ENCODE results near the gene GRIP1.

The GRIP1 gene

DNA sequence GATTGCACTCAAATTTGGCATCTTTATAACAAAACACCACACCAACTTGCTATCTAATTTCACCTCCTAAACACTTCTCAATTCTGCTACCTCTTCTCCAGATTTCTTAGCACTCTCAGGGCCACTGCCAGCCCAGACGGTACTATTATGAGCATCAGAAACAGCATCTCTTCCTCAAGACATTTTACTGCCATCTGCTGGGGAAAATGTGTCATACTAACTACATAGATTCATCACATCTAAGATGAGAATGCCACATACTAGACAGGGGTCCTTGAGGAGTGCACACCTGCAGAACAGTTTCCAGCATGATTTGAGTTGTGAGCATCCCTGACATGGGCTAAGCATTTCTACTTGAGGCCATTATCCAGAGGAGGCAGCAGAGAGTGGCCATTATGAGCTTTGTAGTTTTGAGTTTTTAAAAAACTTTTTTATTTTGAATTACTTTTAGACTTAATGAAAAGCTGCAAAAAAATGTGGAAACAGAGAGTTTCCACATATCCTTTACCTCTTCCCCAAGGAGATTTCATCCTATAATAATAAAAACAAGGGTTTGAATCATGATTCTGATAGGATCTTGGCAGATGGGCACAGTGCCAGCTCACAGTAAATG, 15.1 kb upstream of the GRIP1 start:
- peak in 1 of 3 experiments; percentile 13 for DNase-seq (ENCODE audit: low read depth in 3 of 3)

DNA sequence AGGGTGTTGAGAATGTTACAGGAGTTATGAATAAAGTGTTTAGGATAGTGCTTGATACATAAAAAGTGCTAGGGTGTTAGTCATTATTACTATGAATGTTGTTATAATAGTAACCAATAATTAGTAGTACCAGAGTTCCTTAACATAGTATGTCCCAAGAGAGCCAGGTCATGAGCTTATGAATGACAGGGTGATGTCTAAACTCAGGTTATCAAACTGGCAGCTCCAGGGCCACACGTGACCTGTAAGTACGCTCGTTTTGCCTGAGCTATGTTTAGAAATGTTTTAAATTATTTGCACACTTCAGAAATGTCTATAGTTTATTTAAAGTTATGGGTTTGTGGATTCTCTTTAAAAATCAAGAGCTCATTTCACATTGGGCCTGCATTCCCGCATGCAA, 14.1 kb upstream of the GRIP1 start:
- DNase-seq (ENCODE audit: low read depth in 3 of 3), result no peak

DNA sequence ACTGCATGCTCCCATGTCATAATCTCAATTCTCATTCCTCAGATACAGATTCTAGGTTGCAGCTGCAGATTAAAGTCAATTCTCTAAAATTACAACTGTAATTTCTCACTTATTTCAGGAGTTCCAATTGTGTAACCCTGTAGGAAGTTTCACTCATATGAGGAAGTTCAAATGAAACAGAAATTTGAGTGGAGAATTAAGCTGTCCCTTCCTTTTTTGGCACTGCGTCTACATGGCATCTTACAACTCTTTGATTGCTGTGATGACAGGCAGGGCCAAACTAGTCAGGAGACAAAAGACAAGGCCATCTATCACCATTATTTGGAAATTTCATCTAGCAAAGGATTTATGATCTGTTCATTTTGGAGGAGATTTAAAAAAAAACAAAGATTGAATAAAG, 13.3 kb upstream of the GRIP1 start:
- DNase-seq (ENCODE audit: low read depth in 3 of 3), result no peak

DNA sequence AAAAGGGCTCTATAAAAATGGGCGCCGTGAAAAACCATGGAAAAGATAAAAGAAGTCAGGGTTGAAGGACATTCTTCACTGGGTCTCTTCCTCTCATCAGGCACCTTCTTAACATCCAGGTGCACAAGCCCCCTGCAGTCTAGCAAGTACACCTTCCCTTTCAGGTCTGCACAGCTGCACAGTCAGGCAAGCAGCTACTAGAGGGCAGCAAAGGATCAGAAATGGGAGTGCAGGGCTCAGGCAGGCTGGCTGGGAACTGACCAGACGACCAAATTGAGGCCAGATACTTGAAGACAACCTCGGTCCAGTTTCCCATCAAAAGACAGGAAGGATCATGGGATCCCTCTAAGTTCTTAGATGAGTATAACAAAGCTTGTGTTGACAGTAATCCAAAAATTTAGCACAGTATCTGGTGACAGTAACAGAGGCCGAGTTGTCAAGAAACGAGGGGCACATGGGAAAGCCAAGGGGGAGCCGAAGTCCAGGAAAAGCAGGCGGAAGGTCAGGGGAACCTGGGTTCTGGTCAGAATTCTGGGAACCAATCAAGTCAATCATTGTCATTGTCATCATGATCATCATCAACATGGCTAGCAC, 10.1 kb upstream of the GRIP1 start:
- peak in 1 of 3 experiments; percentile 11 for DNase-seq (ENCODE audit: low read depth in 3 of 3)

DNA sequence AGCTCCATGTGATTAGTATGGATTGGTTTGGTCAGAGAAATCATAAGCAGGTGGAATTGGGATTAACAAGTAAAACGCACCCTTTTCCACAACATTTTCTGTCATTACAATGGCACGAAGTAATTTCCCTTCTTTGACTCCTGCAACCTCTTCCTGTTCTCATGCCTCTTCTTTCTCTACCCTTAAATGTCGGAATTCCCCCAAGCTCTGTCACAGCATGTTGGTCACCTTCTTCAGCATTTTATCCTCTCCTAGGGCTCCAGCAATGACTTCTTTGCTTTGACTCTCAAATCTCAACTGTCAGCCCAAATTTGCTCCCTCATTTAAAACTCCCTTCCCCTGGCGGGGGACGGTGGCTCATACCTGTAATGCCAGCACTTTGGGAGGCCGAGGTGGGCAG, 5.3 kb upstream of the GRIP1 start:
- DNase-seq (ENCODE audit: low read depth in 3 of 3), result no peak

DNA sequence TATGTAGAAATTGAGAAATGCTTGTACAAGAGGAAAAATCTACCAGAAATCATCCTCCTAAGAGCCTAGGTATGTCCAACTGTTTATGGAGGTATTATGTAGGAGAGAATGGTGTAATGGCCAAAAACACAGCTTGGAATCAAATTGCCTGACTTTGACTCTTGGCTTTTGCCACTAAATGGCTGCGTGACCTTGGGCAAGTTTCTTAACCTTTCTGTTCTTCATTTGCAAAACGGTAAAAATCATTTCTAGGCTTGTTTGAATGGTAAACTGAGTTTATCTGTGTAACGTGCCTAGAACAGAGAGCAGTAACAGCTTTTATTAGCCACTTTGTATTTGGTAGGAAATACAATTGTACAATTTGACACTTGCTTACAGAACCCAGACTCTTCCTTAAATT, 4.9 kb upstream of the GRIP1 start:
- DNase-seq (ENCODE audit: low read depth in 3 of 3), result no peak

DNA sequence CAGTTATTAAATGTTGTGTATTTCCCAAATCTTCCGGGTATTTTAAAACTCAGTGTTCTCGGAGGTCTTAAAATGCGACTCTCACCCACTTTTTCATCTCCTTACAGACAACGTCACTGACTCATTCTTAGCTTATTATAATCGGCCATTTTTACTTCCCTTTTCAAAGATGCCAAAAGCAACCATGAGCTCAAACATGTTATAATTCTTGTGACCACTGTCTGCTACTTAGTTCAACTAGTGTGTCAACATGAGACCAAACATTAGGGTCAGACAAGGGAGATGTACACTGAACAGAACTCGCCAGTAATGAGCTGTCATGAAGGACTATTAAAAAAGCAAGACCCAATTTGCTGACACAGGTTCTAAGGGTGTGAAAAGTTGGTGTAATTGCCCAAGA, 4.2 kb upstream of the GRIP1 start:
- no peak for DNase-seq (ENCODE audit: low read depth in 3 of 3)

DNA sequence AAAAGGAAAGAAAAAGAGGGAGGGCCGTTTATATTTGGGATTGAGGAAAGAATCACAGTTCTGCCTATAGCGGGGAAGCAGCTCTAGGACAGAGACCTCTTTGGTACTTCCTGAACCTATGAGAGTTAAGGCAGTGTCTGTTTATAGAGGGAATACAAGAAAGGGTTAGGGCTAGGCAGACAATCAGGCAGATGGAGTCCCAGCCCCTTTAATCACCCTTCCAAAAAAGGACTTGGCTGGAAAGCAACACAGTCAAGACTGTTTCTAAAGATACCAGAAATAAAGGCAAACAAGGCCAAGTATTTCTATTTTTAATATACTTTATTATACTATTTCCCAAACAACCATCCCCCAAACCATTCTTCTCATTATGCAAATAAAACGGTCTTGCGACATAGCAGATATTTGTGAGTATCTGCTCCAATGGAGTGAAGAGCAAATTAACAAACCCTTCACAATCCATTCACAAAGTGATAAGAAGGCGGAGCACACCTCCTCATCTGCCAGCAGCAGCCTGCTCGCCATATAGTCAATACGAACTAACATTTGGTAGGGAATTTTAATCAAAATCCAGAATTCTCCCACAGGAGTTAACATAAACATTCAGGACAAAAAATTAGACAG, 697 bp upstream of the GRIP1 start:
- DNase-seq (ENCODE audit: low read depth in 3 of 3), result no peak

DNA sequence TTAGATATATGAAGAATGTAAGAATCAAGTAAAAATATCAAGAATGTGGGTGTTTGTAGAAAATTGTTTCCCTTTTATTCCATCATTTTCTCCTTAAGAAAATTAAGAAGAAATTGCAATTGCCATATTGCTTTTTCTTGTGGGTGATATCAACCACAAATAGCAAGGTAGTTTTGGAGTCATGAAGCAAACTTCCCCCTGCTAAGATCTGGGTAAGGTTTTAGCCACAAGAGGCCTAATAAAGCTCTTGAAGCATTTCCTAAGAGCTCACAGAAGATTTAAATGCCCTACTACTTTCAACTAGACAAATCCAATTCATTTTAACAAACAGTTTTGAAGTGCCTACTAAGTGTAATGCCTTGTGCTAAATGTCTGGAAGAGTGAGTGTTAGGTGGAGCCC, 2.6 kb downstream of the GRIP1 start:
- no peak for DNase-seq (ENCODE audit: low read depth in 3 of 3)

DNA sequence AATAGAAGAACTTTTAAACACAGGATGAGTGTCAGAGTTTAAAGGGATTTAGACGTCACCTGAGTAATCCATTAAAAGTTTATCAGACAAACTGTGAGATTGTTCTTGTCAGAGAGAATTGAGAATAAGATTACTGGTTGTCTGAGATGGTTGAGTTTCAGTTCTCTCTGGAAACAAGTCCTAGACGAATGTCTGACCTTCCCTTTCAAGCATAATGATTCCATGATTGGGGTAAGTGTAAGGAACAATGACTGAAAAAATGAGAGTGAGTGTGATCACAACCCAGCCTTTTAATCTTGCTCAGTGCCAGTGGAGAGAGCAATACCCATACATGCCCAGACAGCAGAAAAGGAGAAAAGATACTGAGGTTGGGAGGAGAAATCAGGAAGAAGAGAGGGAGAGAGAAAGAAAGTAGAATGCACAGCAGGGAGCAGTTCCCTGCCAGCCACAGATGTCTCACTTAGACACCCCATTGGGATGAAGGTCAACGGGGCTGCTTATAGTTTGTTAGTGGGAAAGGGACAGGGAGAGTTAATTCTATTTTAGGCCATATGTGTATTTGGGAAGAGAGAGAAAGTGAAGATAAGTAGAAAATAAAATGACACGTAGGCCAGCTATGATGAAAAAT, 4.3 kb downstream of the GRIP1 start:
- no peak for DNase-seq (ENCODE audit: low read depth in 3 of 3)

DNA sequence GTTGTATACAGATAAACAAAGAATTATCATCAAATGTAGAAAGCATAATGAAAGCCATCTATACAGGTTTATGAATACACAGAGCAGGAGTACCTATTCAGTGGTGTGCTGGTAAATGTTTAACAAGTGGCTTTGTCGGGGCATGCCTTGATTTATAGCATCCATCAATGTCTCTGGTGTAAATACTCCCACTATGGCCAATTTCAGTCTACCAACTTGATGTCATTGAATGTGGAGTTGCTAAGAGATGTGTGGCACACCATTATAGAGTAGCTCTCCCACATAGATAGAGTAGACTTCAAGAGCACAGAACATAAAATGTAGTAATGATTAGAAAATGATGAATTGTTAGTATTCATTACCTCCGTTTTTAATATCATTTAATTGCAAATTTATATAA, 9.3 kb downstream of the GRIP1 start:
- DNase-seq (ENCODE audit: low read depth in 3 of 3), result no peak

DNA sequence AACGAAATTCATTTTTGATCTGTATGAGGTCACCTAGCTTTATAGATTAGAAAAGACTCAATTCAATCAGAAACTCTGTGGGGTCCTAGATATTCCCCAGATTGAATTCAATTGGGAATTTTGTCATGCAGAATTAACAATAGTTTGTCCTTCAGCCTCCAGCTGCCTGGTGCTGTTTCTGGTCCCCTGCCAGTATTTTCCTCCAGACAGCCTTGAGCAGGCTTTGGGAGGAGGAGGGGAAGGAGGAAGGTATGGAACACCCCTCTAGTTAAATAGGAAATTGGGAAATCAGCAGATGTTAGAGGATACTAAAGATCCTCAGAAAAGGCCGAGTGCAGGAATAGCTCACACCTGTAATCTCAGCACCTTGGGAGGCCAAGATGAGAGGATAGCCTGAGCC, 10.6 kb downstream of the GRIP1 start:
- no peak for DNase-seq (ENCODE audit: low read depth in 3 of 3)

DNA sequence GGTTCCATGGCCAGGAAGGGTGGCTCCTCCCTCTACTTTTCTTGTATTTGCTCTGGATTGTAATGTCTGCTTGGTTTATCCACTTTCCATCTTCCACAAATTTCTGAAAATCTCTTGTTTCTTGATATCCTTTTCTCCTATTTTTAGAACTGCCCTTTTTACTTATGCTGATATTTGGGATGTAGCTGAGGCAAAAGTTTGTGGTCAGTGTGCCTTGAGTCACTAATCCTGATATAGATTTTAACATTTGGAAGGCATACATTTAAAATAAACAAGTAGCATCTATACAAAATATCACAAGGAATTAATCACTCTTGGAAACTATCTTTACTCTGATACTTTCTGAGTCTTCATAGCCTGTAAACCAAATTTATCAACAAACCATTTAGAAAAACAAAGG, 11.0 kb downstream of the GRIP1 start:
- no peak for DNase-seq (ENCODE audit: low read depth in 3 of 3)

DNA sequence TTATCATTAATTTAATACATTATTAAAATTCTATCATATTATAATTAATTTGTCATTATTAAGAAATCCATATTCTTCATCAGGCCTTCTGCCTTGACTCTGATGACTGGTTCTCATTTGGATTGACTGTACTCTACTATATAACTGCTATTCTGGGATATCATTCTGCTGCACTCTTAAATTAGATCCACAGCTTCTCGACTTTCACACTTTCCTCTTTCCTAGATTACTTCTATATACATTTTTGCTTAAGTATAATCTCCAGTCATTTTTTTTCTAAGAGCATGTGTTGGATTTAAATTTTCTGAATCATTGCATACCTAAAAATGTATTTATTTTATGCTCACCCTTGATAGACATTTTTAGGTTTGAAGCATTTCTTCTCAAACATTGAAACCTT, 12.4 kb downstream of the GRIP1 start:
- DNase-seq (ENCODE audit: low read depth in 3 of 3), result no peak

DNA sequence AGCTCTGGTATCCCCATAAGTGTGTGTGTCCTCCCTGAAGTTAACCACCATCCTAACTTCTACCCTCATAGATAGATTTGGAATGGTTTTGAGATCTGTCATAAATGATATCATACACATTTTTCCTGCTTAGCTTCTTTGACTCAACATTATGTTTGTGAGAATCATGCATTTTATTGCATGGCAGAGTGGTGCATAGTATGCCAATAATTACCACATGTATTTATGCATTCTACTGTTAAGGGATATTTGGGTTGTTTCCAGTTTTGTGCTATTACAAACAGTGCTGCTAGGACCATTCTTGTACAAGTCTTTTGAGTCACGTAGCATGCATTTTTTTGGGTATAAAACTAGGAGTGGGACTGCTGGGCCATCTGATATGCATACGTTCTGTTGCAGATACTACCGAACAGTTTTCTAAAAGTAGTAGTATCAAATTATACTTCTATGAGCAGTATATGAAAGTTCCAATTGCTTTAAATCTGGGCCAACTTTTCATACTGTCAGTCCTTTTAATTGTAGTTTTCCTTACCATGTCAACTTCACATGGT, 13.4 kb downstream of the GRIP1 start:
- DNase-seq (ENCODE audit: low read depth in 3 of 3), result no peak

DNA sequence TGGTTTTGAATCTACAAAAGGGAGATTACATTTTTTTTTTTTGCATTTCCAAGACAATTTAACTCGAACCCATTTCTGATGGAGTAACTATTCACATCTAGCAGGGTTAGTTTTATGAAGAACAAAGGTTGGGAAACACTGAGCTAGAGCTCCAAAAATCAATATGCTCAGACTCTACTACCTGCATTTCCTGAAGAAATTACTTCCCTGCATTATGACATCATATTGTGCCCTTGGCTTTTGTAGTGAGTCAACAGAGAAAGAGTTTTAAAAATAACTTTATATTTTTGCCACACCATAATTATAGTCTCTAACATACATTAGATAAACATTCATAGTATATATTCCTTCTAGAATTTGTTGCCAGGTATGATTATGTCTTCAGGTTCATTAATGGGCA, 14.8 kb downstream of the GRIP1 start:
- no peak for DNase-seq (ENCODE audit: low read depth in 3 of 3)

DNA sequence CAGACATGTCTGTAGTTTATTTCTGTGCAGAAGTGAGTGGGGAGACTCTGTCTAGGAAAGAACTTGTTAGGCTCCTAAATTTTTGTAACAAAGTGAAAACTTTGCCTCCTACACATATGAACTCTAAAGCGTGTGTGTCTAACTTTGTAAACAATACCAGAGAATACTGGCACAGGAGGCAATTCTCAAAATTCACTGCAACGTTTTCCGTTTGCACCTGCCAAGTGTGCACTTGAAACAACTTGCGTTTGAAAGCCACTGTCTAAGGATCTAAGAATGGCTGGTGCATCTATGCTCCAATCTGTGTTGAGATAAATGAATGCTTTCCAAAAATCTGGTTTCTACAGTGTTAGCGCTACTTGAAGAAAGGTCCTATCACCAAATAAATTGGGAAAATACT, 15.3 kb downstream of the GRIP1 start:
- DNase-seq (ENCODE audit: low read depth in 3 of 3), result no peak

DNA sequence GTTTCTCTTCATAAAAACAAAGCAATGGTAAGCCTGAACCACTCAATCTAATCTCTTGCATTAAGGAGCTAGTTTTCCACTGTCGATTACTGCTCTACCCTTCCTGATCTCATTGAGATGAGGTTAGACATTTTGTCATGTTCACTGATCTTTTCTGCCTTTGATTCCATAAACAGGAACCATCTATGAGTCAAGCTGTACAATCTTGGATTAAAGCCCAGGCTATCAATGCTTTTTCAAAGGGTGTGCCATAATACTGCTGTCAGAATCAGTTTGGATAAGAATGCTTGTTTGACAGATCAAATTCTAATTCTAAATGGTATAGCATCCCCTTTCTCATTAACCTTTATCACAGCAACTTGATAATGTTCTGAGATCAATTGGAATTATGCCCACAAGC, 16.1 kb downstream of the GRIP1 start:
- no peak for DNase-seq (ENCODE audit: low read depth in 3 of 3)

DNA sequence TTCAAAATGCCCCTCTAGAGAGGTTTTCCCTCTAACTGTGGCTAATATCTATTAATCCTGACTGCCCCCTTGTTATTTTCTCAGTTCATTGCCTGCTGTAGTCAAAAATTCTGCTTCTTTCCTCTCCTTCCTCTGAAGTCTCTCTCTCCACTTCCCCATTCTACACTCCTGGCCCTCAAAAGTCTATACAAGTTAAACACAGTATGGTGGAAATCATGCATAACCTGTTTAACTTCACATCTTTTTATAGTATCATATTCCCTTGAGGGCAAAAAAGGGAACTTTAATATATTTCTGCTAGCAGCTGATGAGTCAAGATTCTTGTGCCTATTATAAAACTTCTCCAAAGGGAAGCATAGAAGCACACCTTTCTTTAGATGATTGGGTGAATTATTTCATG, 16.7 kb downstream of the GRIP1 start:
- no peak for DNase-seq (ENCODE audit: low read depth in 3 of 3)

DNA sequence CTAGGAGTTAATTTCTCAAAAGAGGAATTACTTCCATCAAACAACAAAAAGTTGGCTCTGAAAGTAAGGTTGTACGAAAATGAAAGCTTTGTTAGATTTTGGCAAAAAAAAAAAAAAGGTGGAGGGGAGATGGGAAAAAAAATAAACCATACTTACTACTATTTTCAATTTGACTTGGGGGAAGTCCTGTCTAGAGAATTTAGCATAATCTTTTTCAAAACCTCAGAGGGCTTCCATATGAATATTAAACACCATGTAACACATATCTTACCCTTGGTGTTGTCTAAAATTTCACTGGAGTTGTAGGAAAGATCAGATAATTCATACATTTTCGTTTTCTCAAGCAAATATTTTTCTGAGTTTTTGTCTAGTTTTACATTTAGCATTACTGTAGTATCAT, 17.5 kb downstream of the GRIP1 start:
- no peak for DNase-seq (ENCODE audit: low read depth in 3 of 3)

DNA sequence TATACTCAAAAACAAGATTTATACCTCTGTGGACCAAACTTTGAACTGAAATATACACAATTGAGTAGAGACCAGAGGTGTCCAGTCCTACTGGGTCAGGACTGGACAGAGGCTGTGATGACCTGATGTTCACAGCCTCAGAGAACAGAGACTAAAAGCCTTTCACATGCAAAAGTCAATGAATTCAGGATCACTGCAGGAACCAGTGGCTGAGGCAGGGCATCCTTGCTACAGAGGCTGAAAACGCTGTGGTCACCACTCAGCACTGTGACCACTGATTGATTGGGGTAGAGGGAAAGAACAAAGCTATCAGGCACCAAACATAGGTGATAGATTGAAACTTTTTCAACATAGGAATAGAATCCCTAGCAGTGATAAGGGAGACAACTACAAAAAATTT, 25.1 kb downstream of the GRIP1 start:
- DNase-seq (ENCODE audit: low read depth in 3 of 3), result no peak

DNA sequence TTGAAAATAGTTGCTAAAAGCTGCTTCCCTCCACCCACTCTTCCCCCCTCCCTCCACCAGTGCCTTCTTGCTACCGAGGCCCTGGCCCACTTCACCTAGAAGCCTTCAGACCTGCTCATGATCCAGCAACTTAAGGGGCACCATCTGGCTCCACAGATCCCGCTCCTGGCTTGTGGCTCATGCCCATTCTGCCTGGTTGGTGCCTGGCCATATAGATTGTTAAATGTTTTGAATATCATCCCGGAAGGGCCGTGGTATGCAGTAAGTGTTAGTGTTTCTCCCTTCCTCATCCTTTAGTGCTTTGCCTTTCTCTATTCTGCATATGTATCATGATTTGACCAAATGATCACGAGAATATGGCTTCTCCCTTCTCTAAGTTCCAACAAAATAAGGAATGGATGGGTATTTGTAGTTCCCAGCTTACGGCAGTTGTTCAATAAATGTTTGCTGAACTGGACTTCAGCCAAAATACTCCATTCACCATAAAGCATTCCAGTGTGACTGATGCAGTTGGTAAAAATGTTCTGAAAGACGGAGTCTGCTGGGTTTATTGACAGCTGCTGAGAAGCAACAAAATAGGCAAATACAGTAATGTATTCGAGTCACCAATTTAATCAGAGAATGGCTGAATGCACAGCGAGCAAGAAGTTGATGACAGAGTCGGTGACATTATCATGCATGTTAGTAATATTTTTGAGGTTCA, 30.7 kb downstream of the GRIP1 start:
- no peak for DNase-seq (ENCODE audit: low read depth in 3 of 3)

Measured in stimulated activated CD4-positive, alpha-beta T cell treated with anti-CD3 and anti-CD28 coated beads, TNF-alpha, amount 100 ng/mL, for 24 hours (primary cell).